Esophagus squamous epithelium (tissue), 5 donors: Measurements from ENCODE around the gene MROH2B. TPM values are rescaled to one million over a fixed set of nuclear protein-coding genes. Genes with fewer than 3 reads are reported as not detected.

Source experiments
- DNase-seq: peaks from one replicate; lab custom pipeline; 2025; lab: John Stamatoyannopoulos, UW
- H3K27ac ChIP-seq, 4 donors: fragments of 200-600 bp; sonication (generic); one replicate each; pipeline ENCODE4 v1.5.1; 2016 to 2019; ENCODE audit warnings: mild to moderate bottlenecking in 1 of 4
- H3K27me3 ChIP-seq, 4 donors: fragments of 200-600 bp; sonication (generic); 1 replicate in 3 of 4; 2 replicates in 1 of 4; pipeline versions ENCODE4 v1.5.1 to v1.6.0; 2017 to 2021; ENCODE audit warnings: antibody characterized with exemption in 1 of 4
- H3K36me3 ChIP-seq, 3 donors: fragments of 200-600 bp; sonication (generic); one replicate each; pipeline ENCODE4 v1.5.1; 2016 to 2019
- H3K4me1 ChIP-seq, 3 donors: fragments of 200-600 bp; sonication (generic); one replicate each; pipeline ENCODE4 v1.5.1; 2017 to 2019
- H3K4me3 ChIP-seq, 4 donors: fragments of 200-600 bp; sonication (generic); 1 replicate in 3 of 4; 2 replicates in 1 of 4; pipeline ENCODE4 v1.5.1; 2016 to 2019; ENCODE audit warnings: mild to moderate bottlenecking in 2 of 4, moderate library complexity in 1 of 4
- H3K9me3 ChIP-seq, 3 donors: fragments of 200-600 bp; sonication (generic); one replicate each; pipeline ENCODE4 v1.5.1; 2016 to 2019
- CTCF ChIP-seq, 6 experiments: fragments of 450-650 bp in 4 of 6; fragments of 200-600 bp in 2 of 6; sonication (generic) in 2 of 6; IDR thresholded peaks; one replicate each; pipeline ENCODE4 v1.5.1; 2016 to 2019; ENCODE audit warnings: antibody characterized with exemption in 6 of 6, mild to moderate bottlenecking in 4 of 6, moderate library complexity in 4 of 6
- POLR2A ChIP-seq, 4 donors: fragments of 450-650 bp; IDR thresholded peaks; one replicate each; pipeline ENCODE4 v1.6.1; 2017; ENCODE audit warnings: antibody characterized with exemption in 4 of 4, mild to moderate bottlenecking in 4 of 4, moderate library complexity in 3 of 4
- WGBS, 2 donors: methylation state at CpG; one replicate each; pipeline ENCODE4 v1.1.5; 2018; 5-methylcytosine and 5-hydroxymethylcytosine counted together
- intact Hi-C: fragments of 100-400 bp; cut with DNase I; formaldehyde crosslinking; loops from one replicate; pipeline ENCODE4 v1.15.0; 2022
- total RNA-seq, 4 donors: library from RNA; depleted of rRNA; stranded (reverse); fragments of >200 nt; gene quantifications; one replicate each; pipeline ENCODE4 v1.1.0, GENCODE V29; 2016
- donor health status: DM: yes; HTN: yes; CAD: no.

MROH2B gene
- total RNA-seq, 4 donors from 2014 or later = not detected

GRCh38 chr5:41093803-41094202 is 22.7 kb upstream of the MROH2B start:
- H3K4me1 ChIP-seq = no peaks in the 10 kb centered on the region
- TF ChIP-seq CTCF (IDR thresholded peaks at IDR 0.05) = no peak
- TF ChIP-seq POLR2A (IDR thresholded peaks at IDR 0.05) = no peak
- H3K27me3 ChIP-seq = no peaks in the 10 kb centered on the region
- 39 to 61% methylated on average over 1 of the region's 1 CpG for WGBS, 2 donors
- DNase-seq = no peak
- no peak overlapping the region for H3K27ac ChIP-seq
- intact Hi-C loops = no loop called here
- no peak overlapping the region for H3K4me3 ChIP-seq
- no peaks in the 10 kb centered on the region for H3K9me3 ChIP-seq
- no peaks in the 10 kb centered on the region for H3K36me3 ChIP-seq

DNA sequence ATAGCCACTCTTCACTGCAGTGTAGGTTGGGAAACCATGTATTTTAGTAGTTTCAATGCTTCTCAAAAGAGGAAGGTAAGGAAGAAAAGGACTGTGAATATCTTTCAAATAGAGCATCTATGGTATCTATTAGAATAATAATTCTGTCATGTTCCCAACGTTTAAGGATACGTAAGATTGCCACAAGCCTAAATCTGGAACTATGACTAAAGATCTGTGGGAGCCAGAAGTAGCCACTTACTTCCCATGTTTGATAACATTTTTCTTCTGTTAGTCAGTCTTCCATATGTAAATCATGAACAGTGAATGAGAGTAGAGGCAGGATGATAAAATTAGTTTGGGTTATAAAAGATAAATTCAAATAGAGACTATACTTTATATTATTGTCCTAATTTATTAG is 16.3 kb upstream of the MROH2B start:
- Histone ChIP-seq H3K9me3 (no peaks in the 10 kb centered on the region), H3K27me3 (no peaks in the 10 kb centered on the region), H3K27ac (no peak overlapping the region), H3K4me3 (no peak overlapping the region), H3K4me1 (no peaks in the 10 kb centered on the region), H3K36me3 (no peaks in the 10 kb centered on the region)
- intact Hi-C loops = no loop called here
- TF ChIP-seq POLR2A (IDR thresholded peaks at IDR 0.05) (no peak), CTCF (IDR thresholded peaks at IDR 0.05) (no peak)
- DNase-seq = no peak
- 64 to 68% methylated on average over 2 of the region's 2 CpGs for WGBS, 2 donors

- intact Hi-C loops = no loop called here
- no peaks in the 10 kb centered on the region for H3K4me1 ChIP-seq
- H3K9me3 ChIP-seq = no peaks in the 10 kb centered on the region
- no peaks in the 10 kb centered on the region for H3K27me3 ChIP-seq
- WGBS, 2 donors = 68 to 75% methylated on average over 7 of the region's 7 CpGs
- H3K4me3 ChIP-seq = no peak overlapping the region
- TF ChIP-seq POLR2A (IDR thresholded peaks at IDR 0.05) (no peak), CTCF (IDR thresholded peaks at IDR 0.05) (no peak)
- no peak overlapping the region for H3K27ac ChIP-seq
- DNase-seq = no peak
- H3K36me3 ChIP-seq = no peaks in the 10 kb centered on the region
Observed at GRCh38 chr5:41083306-41083705, 12.2 kb upstream of the MROH2B start.

- TF ChIP-seq CTCF (IDR thresholded peaks at IDR 0.05) = no peak
- TF ChIP-seq POLR2A (IDR thresholded peaks at IDR 0.05) = no peak
- H3K27ac ChIP-seq = no peak overlapping the region
- no peak overlapping the region for H3K4me3 ChIP-seq
- intact Hi-C loops = no loop called here
- no peaks in the 10 kb centered on the region for H3K4me1 ChIP-seq
- no peak for DNase-seq
- H3K9me3 ChIP-seq = no peaks in the 10 kb centered on the region
- WGBS, 2 donors = 71 to 80% methylated on average over 2 of the region's 2 CpGs
- H3K36me3 ChIP-seq = no peaks in the 10 kb centered on the region
- no peaks in the 10 kb centered on the region for H3K27me3 ChIP-seq
Observed at GRCh38 chr5:41071975-41072374, 833 bp upstream of the MROH2B start.

DNA sequence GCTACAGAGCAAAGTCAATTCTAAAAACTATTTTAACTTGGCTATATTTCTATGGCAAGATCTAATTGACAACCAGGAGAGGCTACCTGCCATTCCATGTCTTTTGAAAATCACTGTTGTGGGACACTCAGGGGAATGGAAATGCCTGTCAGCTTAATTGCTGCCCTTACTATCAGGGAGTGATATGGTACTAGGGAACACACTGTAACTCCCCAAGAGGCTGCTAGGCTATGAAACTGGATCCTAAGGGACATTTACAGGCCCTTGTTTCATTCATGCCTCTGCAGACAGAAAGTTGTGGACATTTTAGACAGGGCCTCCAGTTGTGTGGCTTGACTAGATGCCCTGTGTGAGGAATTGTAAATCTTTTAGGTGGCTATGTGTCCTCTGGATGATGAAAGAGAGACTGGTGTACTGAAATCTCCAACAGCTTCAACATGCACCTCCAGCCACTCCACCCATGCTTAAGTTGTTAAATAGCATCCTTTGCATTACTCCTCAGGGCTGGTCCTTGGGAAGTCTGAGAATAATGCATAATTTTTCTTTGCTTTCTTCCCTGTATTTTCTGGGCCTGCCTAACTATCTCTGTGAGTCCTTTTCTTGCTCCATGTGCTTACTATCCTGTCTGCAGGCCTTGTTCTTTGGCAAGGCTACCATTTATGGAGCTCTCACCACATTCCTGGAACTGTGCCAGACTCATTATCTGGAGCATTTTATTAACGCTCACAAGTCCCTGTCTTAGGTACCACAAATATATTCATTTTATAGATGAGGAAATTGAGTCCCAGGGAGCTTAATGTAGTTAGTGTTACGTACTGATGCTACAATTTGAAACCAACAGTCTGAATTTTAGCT is 3.2 kb downstream of the MROH2B start:
- intact Hi-C loops = no loop called here
- H3K27ac ChIP-seq = no peak overlapping the region
- 54 to 56% methylated on average over 2 of the region's 2 CpGs for WGBS, 2 donors
- no peak for DNase-seq
- no peaks in the 10 kb centered on the region for H3K36me3 ChIP-seq
- TF ChIP-seq CTCF (IDR thresholded peaks at IDR 0.05) (no peak), POLR2A (IDR thresholded peaks at IDR 0.05) (no peak)
- H3K4me3 ChIP-seq = no peak overlapping the region
- no peaks in the 10 kb centered on the region for H3K27me3 ChIP-seq
- no peaks in the 10 kb centered on the region for H3K4me1 ChIP-seq
- H3K9me3 ChIP-seq = no peaks in the 10 kb centered on the region
